Stimulated activated CD4-positive, alpha-beta T cell treated with anti-CD3 and anti-CD28 coated beads, Interleukin-4, amount 100 ng/mL, for 48 hours (primary cell): ENCODE data around the gene KLHL10.

ENCODE experiments used
- DNase-seq, 2 donors: peaks; one replicate each; pipeline ENCODE4 v3.0.0-alpha.2; 2020; ENCODE audit warnings: low read depth in 2 of 2

The KLHL10 gene

DNA sequence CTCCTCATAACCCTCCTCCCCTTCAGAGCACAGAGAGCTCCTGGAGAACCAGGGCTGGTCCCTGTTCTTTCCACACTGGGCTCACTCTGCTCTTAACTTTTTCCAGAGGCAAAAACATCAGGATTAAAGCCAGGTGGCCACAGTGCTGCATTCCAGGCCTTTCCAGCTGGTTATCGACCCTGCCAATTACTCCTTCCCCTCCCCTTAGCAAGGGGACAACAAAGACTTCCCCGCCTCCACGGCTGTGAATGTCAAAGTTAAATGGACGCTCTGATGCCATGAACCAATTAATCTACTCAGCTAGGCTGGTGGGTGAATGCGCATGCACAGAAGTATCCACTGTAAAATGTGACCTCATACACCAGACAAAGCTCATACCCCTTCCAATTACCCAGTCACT lies 58.0 kb downstream of the KLHL10 start:
- DNase-seq: no peak

DNA sequence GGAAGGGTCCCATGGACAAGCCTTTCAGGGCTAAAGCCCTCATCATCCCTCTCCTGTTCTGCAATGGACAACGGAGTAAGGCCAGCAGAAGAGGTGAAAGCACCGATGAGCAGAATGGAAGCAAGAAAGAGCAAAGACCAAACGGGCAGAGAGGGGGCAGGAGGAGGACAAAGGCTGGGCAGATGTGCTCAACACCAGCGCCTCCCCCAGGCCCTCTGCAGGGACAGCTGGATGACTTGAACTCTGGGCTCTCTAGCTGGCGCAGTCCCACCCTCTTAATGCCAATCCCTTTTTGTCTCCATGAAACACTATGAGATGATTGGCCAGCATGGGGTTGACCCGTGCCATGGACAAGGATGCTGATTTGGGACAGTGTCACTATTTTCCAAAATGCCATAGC lies 59.1 kb downstream of the KLHL10 start:
- no peak for DNase-seq
